Measurements from ENCODE around the gene SCFD1. TPM values are rescaled to one million over a fixed set of nuclear protein-coding genes. Genes with fewer than 3 reads are reported as not detected.

SCFD1 gene
- total and polyA plus RNA-seq, 3 experiments from 2014 or later = 62.7 to 66.9 (median 63.8) TPM

- no peaks in the 10 kb centered on the region for H3K9me3 ChIP-seq (ENCODE audit: low read length)
- no peaks in the 10 kb centered on the region for H3K4me1 Mint-ChIP-seq
- peak overlapping the region in 2 of 8 donors; percentile 41 to 51 for H3K27ac Mint-ChIP-seq
- no peaks in the 10 kb centered on the region for H3K27me3 Mint-ChIP-seq
- H3K4me3 ChIP-seq (ENCODE audit: low read length) = no peak overlapping the region
- H3K9me3 Mint-ChIP-seq = no peaks in the 10 kb centered on the region
- no peaks in the 10 kb centered on the region for H3K4me1 ChIP-seq (ENCODE audit: insufficient read depth, low read length)
- no peak for DNase-seq
- peaks cover 5 to 60% (median 13%) of the 10 kb centered on the region in 3 donors for H3K36me3 Mint-ChIP-seq
- H3K4me3 Mint-ChIP-seq = no peak overlapping the region
- H3K36me3 ChIP-seq (ENCODE audit: insufficient read depth, low read length) = peaks cover 5% of the 10 kb centered on the region
- H3K27me3 ChIP-seq (ENCODE audit: insufficient read depth, low read length, poor library complexity, severe bottlenecking) = no peaks in the 10 kb centered on the region
- POLR2A ChIA-PET = no interaction called here
- H3K27ac ChIP-seq (ENCODE audit: low read depth, low read length) = no peak overlapping the region
- CTCF ChIA-PET = no interaction called here
Observed at GRCh38 chr14:30709201-30709600, 87.1 kb downstream of the SCFD1 start.

- Mint-ChIP-seq H3K27me3 (no peaks in the 10 kb centered on the region), H3K4me3 (no peak overlapping the region), H3K27ac (peak overlapping the region in 2 of 8 donors; percentile 21 to 25), H3K9me3 (no peaks in the 10 kb centered on the region), H3K36me3 (peaks cover 5 to 54% (median 13%) of the 10 kb centered on the region in 3 donors), H3K4me1 (no peaks in the 10 kb centered on the region)
- no peaks in the 10 kb centered on the region for H3K9me3 ChIP-seq (ENCODE audit: low read length)
- no peaks in the 10 kb centered on the region for H3K27me3 ChIP-seq (ENCODE audit: insufficient read depth, low read length, poor library complexity, severe bottlenecking)
- ChIA-PET POLR2A (no interaction called here), CTCF (no interaction called here)
- H3K4me3 ChIP-seq (ENCODE audit: low read length) = no peak overlapping the region
- H3K36me3 ChIP-seq (ENCODE audit: insufficient read depth, low read length) = peaks cover 5% of the 10 kb centered on the region
- no peaks in the 10 kb centered on the region for H3K4me1 ChIP-seq (ENCODE audit: insufficient read depth, low read length)
- DNase-seq = no peak
- no peak overlapping the region for H3K27ac ChIP-seq (ENCODE audit: low read depth, low read length)
Observed at GRCh38 chr14:30710876-30711275, 88.8 kb downstream of the SCFD1 start.

- no peaks in the 10 kb centered on the region for H3K4me1 ChIP-seq (ENCODE audit: insufficient read depth, low read length)
- no peak for DNase-seq
- no peaks in the 10 kb centered on the region for H3K27me3 Mint-ChIP-seq
- no peaks in the 10 kb centered on the region for H3K4me1 Mint-ChIP-seq
- peaks cover 9 to 62% (median 19%) of the 10 kb centered on the region in 3 donors for H3K36me3 Mint-ChIP-seq
- CTCF ChIA-PET = no interaction called here
- H3K4me3 Mint-ChIP-seq = no peak overlapping the region
- H3K9me3 ChIP-seq (ENCODE audit: low read length) = no peaks in the 10 kb centered on the region
- H3K27ac Mint-ChIP-seq = no peak overlapping the region
- no peaks in the 10 kb centered on the region for H3K36me3 ChIP-seq (ENCODE audit: insufficient read depth, low read length)
- H3K9me3 Mint-ChIP-seq = no peaks in the 10 kb centered on the region
- no peaks in the 10 kb centered on the region for H3K27me3 ChIP-seq (ENCODE audit: insufficient read depth, low read length, poor library complexity, severe bottlenecking)
- H3K27ac ChIP-seq (ENCODE audit: low read depth, low read length) = no peak overlapping the region
- POLR2A ChIA-PET = no interaction called here
- no peak overlapping the region for H3K4me3 ChIP-seq (ENCODE audit: low read length)
Observed at GRCh38 chr14:30719137-30719536, 97.0 kb downstream of the SCFD1 start.

GRCh38 chr14:30725763-30726162 is 103.6 kb downstream of the SCFD1 start:
- no peak for DNase-seq
- peaks cover 5 to 11% (median 7%) of the 10 kb centered on the region in 3 donors for H3K4me1 Mint-ChIP-seq
- H3K27me3 Mint-ChIP-seq = no peaks in the 10 kb centered on the region
- Histone ChIP-seq H3K4me3 (ENCODE audit: low read length) (no peak overlapping the region), H3K27ac (ENCODE audit: low read depth, low read length) (no peak overlapping the region), H3K9me3 (ENCODE audit: low read length) (no peaks in the 10 kb centered on the region), H3K36me3 (ENCODE audit: insufficient read depth, low read length) (peaks cover 14% of the 10 kb centered on the region), H3K27me3 (ENCODE audit: insufficient read depth, low read length, poor library complexity, severe bottlenecking) (no peaks in the 10 kb centered on the region), H3K4me1 (ENCODE audit: insufficient read depth, low read length) (no peaks in the 10 kb centered on the region)
- peaks cover 52 to 81% (median 64%) of the 10 kb centered on the region in 3 donors for H3K36me3 Mint-ChIP-seq
- peak overlapping the region in 4 of 8 donors; percentile 15 to 74 (median 42) for H3K27ac Mint-ChIP-seq
- CTCF ChIA-PET = no interaction called here
- no peak overlapping the region for H3K4me3 Mint-ChIP-seq
- POLR2A ChIA-PET = no interaction called here
- H3K9me3 Mint-ChIP-seq = peaks cover 0 to 7% (median 2%) of the 10 kb centered on the region in 5 donors

- CTCF ChIA-PET = no interaction called here
- no peaks in the 10 kb centered on the region for H3K27me3 Mint-ChIP-seq
- no peaks in the 10 kb centered on the region for H3K9me3 ChIP-seq (ENCODE audit: low read length)
- H3K9me3 Mint-ChIP-seq = peaks cover 0 to 7% (median 2%) of the 10 kb centered on the region in 5 donors
- no peaks in the 10 kb centered on the region for H3K27me3 ChIP-seq (ENCODE audit: insufficient read depth, low read length, poor library complexity, severe bottlenecking)
- peaks cover 48 to 79% (median 69%) of the 10 kb centered on the region in 3 donors for H3K36me3 Mint-ChIP-seq
- H3K36me3 ChIP-seq (ENCODE audit: insufficient read depth, low read length) = peaks cover 14% of the 10 kb centered on the region
- POLR2A ChIA-PET = no interaction called here
- H3K27ac ChIP-seq (ENCODE audit: low read depth, low read length) = no peak overlapping the region
- H3K4me3 Mint-ChIP-seq = no peak overlapping the region
- H3K4me3 ChIP-seq (ENCODE audit: low read length) = no peak overlapping the region
- no peak for DNase-seq
- no peaks in the 10 kb centered on the region for H3K4me1 ChIP-seq (ENCODE audit: insufficient read depth, low read length)
- H3K4me1 Mint-ChIP-seq = peaks cover 5 to 11% (median 7%) of the 10 kb centered on the region in 3 donors
- peak overlapping the region in 1 of 8 donors; percentile 69 for H3K27ac Mint-ChIP-seq
Observed at GRCh38 chr14:30728471-30728870, 106.4 kb downstream of the SCFD1 start.

- H3K4me1 ChIP-seq (ENCODE audit: insufficient read depth, low read length) = no peaks in the 10 kb centered on the region
- H3K36me3 ChIP-seq (ENCODE audit: insufficient read depth, low read length) = peaks cover 12% of the 10 kb centered on the region
- H3K4me3 ChIP-seq (ENCODE audit: low read length) = no peak overlapping the region
- no peak overlapping the region for H3K4me3 Mint-ChIP-seq
- no peak overlapping the region for H3K27ac ChIP-seq (ENCODE audit: low read depth, low read length)
- H3K27me3 Mint-ChIP-seq = no peaks in the 10 kb centered on the region
- CTCF ChIA-PET = no interaction called here
- POLR2A ChIA-PET = no interaction called here
- peaks cover 0 to 1% (median 0%) of the 10 kb centered on the region in 3 donors for H3K4me1 Mint-ChIP-seq
- peaks cover 0 to 37% (median 18%) of the 10 kb centered on the region in 3 donors for H3K36me3 Mint-ChIP-seq
- H3K27me3 ChIP-seq (ENCODE audit: insufficient read depth, low read length, poor library complexity, severe bottlenecking) = no peaks in the 10 kb centered on the region
- no peaks in the 10 kb centered on the region for H3K9me3 Mint-ChIP-seq
- no peak for DNase-seq
- H3K27ac Mint-ChIP-seq = peak overlapping the region in 3 of 8 donors; percentile 7 to 58 (median 39)
- no peaks in the 10 kb centered on the region for H3K9me3 ChIP-seq (ENCODE audit: low read length)
Observed at GRCh38 chr14:30737916-30738315, 115.8 kb downstream of the SCFD1 start.

GRCh38 chr14:30738978-30739377 is 116.9 kb downstream of the SCFD1 start:
- Histone ChIP-seq H3K4me3 (ENCODE audit: low read length) (no peak overlapping the region), H3K27ac (ENCODE audit: low read depth, low read length) (no peak overlapping the region), H3K36me3 (ENCODE audit: insufficient read depth, low read length) (peaks cover 12% of the 10 kb centered on the region), H3K9me3 (ENCODE audit: low read length) (no peaks in the 10 kb centered on the region), H3K27me3 (ENCODE audit: insufficient read depth, low read length, poor library complexity, severe bottlenecking) (no peaks in the 10 kb centered on the region), H3K4me1 (ENCODE audit: insufficient read depth, low read length) (no peaks in the 10 kb centered on the region)
- Mint-ChIP-seq H3K36me3 (peaks cover 0 to 28% (median 16%) of the 10 kb centered on the region in 3 donors), H3K27me3 (no peaks in the 10 kb centered on the region), H3K9me3 (no peaks in the 10 kb centered on the region), H3K4me3 (no peak overlapping the region), H3K27ac (no peak overlapping the region), H3K4me1 (peaks cover 0 to 1% (median 0%) of the 10 kb centered on the region in 3 donors)
- DNase-seq = no peak
- ChIA-PET POLR2A (no interaction called here), CTCF (no interaction called here)

GRCh38 chr14:30748343-30748742 is 126.2 kb downstream of the SCFD1 start:
- CTCF ChIA-PET = no interaction called here
- Mint-ChIP-seq H3K27me3 (peaks cover 0 to 10% of the 10 kb centered on the region in 2 donors), H3K9me3 (no peaks in the 10 kb centered on the region), H3K36me3 (no peaks in the 10 kb centered on the region), H3K27ac (no peak overlapping the region), H3K4me3 (no peak overlapping the region), H3K4me1 (no peaks in the 10 kb centered on the region)
- Histone ChIP-seq H3K36me3 (ENCODE audit: insufficient read depth, low read length) (no peaks in the 10 kb centered on the region), H3K27me3 (ENCODE audit: insufficient read depth, low read length, poor library complexity, severe bottlenecking) (no peaks in the 10 kb centered on the region), H3K9me3 (ENCODE audit: low read length) (no peaks in the 10 kb centered on the region), H3K4me3 (ENCODE audit: low read length) (no peak overlapping the region), H3K4me1 (ENCODE audit: insufficient read depth, low read length) (no peaks in the 10 kb centered on the region), H3K27ac (ENCODE audit: low read depth, low read length) (no peak overlapping the region)
- DNase-seq = no peak
- POLR2A ChIA-PET = no interaction called here
